CD4-positive, alpha-beta T cell treated with Interleukin-2 at 100 ng/mL for 4 hours (primary cell): ENCODE measurements around the gene SPTY2D1.

Experiments used
- DNase-seq: peaks from one replicate; pipeline ENCODE4 v3.0.0-alpha.2; 2020; ENCODE audit warnings: low spot score

Gene SPTY2D1

GRCh38 chr11:18563090-18563730 is 70.9 kb downstream of the SPTY2D1 start:
- no peak for DNase-seq
